ENCODE measurements around the gene ABL1. TPM values are rescaled to one million over a fixed set of nuclear protein-coding genes. Genes with fewer than 3 reads are reported as not detected.

The ABL1 gene
- total RNA-seq, 1 experiment from 2014 or later, result 83.6 TPM

DNA sequence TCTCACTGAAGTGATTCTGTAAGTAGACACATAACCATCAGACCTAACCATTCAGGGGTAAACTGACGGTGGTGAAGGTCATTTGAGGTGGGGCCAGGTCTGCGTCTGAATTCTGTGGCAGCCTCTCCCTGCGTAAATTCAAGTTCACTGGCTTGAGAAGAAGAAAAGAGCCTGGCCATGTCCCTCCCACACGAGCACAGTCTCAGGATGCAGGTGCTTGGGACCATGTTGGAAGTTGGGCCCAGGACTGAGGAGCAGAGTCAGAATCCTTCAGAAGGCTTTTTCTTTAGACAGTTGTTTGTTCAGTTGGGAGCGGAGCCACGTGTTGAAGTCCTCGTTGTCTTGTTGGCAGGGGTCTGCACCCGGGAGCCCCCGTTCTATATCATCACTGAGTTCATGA lies 37.5 kb downstream of the ABL1 start:
- Mint-ChIP-seq H3K36me3 (ENCODE audit: insufficient read depth in 1 of 3, low read depth in 3 of 3) (peaks cover 42 to 76% (median 74%) of the 10 kb centered on the region in 3 experiments), H3K4me3 (no peak overlapping the region), H3K9me3 (no peaks in the 10 kb centered on the region), H3K27me3 (ENCODE audit: low read depth) (no peaks in the 10 kb centered on the region), H3K4me1 (no peaks in the 10 kb centered on the region), H3K27ac (no peak overlapping the region)
- no peak overlapping the region for H2BK120ac ChIP-seq (ENCODE audit: low read depth, low read length, poor library complexity, severe bottlenecking)
- H2BK15ac ChIP-seq (ENCODE audit: low read depth, low read length), result no peak overlapping the region
- H3K23me2 ChIP-seq (ENCODE audit: insufficient read length, low read depth, low read length, poor library complexity, severe bottlenecking), result no peaks in the 10 kb centered on the region
- H3K4me2 ChIP-seq (ENCODE audit: insufficient read depth, insufficient read length, low read length), result no peak overlapping the region
- H2AK5ac ChIP-seq (ENCODE audit: insufficient read length, low read length), result no peak overlapping the region
- no CpG with 5 or more reads among the region's 9 CpGs for WGBS (ENCODE audit: extremely low coverage, insufficient read length, low lambda C conversion rate)
- H3K27me3 ChIP-seq (ENCODE audit: insufficient read depth, low read length), result no peaks in the 10 kb centered on the region
- DNase-seq, result no peak
- no peak overlapping the region for H3K23ac ChIP-seq (ENCODE audit: insufficient read length, low read depth, low read length)
- no peak overlapping the region for H4K5ac ChIP-seq (ENCODE audit: insufficient read length, low read depth, low read length)
- H3K79me2 ChIP-seq (ENCODE audit: insufficient read depth, low read length), result no peaks in the 10 kb centered on the region
- no peaks in the 10 kb centered on the region for H4K20me1 ChIP-seq (ENCODE audit: control insufficient read depth, insufficient read depth, insufficient read length)
- no peak overlapping the region for H3K4ac ChIP-seq (ENCODE audit: low read depth, low read length)
- H3K79me1 ChIP-seq (ENCODE audit: insufficient read depth, low read depth, low read length, poor library complexity, severe bottlenecking), result no peaks in the 10 kb centered on the region
- no peak overlapping the region for H3K14ac ChIP-seq (ENCODE audit: insufficient read depth, low read length)
- no peaks in the 10 kb centered on the region for H3K4me1 ChIP-seq (ENCODE audit: insufficient read depth, low read length)
- TF ChIP-seq, protein P1, sequence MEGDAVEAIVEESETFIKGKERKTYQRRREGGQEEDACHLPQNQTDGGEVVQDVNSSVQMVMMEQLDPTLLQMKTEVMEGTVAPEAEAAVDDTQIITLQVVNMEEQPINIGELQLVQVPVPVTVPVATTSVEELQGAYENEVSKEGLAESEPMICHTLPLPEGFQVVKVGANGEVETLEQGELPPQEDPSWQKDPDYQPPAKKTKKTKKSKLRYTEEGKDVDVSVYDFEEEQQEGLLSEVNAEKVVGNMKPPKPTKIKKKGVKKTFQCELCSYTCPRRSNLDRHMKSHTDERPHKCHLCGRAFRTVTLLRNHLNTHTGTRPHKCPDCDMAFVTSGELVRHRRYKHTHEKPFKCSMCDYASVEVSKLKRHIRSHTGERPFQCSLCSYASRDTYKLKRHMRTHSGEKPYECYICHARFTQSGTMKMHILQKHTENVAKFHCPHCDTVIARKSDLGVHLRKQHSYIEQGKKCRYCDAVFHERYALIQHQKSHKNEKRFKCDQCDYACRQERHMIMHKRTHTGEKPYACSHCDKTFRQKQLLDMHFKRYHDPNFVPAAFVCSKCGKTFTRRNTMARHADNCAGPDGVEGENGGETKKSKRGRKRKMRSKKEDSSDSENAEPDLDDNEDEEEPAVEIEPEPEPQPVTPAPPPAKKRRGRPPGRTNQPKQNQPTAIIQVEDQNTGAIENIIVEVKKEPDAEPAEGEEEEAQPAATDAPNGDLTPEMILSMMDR (conservative IDR thresholded peaks at IDR 0.05), result no peak
- no peak overlapping the region for H4K8ac ChIP-seq (replicated peaks; ENCODE audit: insufficient read length, low read depth, low read length)
- H2BK5ac ChIP-seq (ENCODE audit: insufficient read length, low read length), result no peak overlapping the region
- no peak overlapping the region for H3K18ac ChIP-seq (ENCODE audit: insufficient read length, low read depth, low read length)
- no peak overlapping the region for H3K9ac ChIP-seq (ENCODE audit: extremely low read depth, insufficient read length, low read length)
- no peaks in the 10 kb centered on the region for H3K9me3 ChIP-seq (ENCODE audit: control insufficient read depth, low read depth, low read length)
- no peak overlapping the region for H3K27ac ChIP-seq (ENCODE audit: insufficient read length, low read depth, low read length)
- no peak overlapping the region for H2BK12ac ChIP-seq (ENCODE audit: insufficient read length, low read depth, low read length)
- no peak overlapping the region for H2AFZ ChIP-seq (ENCODE audit: low read length)
- no peak overlapping the region for H3T11ph ChIP-seq (ENCODE audit: low read length)
- H3K56ac ChIP-seq (ENCODE audit: insufficient read length, low read depth, low read length), result no peak overlapping the region
- H4K91ac ChIP-seq (ENCODE audit: insufficient read length, low read depth, low read length), result no peak overlapping the region
- H2BK20ac ChIP-seq (ENCODE audit: low read depth, low read length, poor library complexity, severe bottlenecking), result no peak overlapping the region
